A673 (cell line): ENCODE results near the gene MYEOV. TPM values are rescaled to one million over a fixed set of nuclear protein-coding genes. Genes with fewer than 3 reads are reported as not detected.

Experiments
- BruUV-seq: library from RNA; stranded (reverse); fragments of 400-500 nt; replicated peaks from 2 replicates; lab custom pipeline; 2021; lab: Mats Ljungman, UMichigan
- CTCF ChIA-PET: fragments of 300-600 bp; sonication (Branson Sonifier 250); formaldehyde crosslinking; loops from one replicate; lab custom pipeline; 2022; ENCODE audit warnings: antibody characterized with exemption; lab: Charles Lee
- POLR2A ChIA-PET: fragments of 300-600 bp; sonication (Branson Sonifier 250); formaldehyde crosslinking; loops from one replicate; lab custom pipeline; 2022; ENCODE audit warnings: antibody characterized with exemption; ENCODE audit not compliant: low non-redundant PET; lab: Charles Lee
- DNase-seq: peaks from one replicate; pipeline ENCODE4 v3.0.0-alpha.2; 2015; ENCODE audit warnings: low spot score
- H3K27ac ChIP-seq: fragments of 200-600 bp; sonication (generic); 2 replicates; pipeline ENCODE4 v1.5.1; 2016; ENCODE audit warnings: mixed run types, low read depth, mild to moderate bottlenecking, mixed read lengths, antibody characterized with exemption, low read length; ENCODE audit not compliant: poor library complexity, severe bottlenecking
- H3K27me3 ChIP-seq: fragments of 200-600 bp; sonication (generic); replicated peaks from 2 replicates; pipeline ENCODE4 v1.6.1; 2017; ENCODE audit warnings: mixed run types, low read depth, mild to moderate bottlenecking, mixed read lengths, antibody characterized with exemption, low read length; ENCODE audit not compliant: insufficient read depth, poor library complexity
- H3K36me3 ChIP-seq: fragments of 200-600 bp; sonication (generic); 2 replicates; pipeline ENCODE4 v1.6.1; 2016; ENCODE audit warnings: mixed run types, mild to moderate bottlenecking, mixed read lengths, antibody characterized with exemption, low read length; ENCODE audit not compliant: insufficient read depth, poor library complexity, severe bottlenecking
- H3K4me1 ChIP-seq: fragments of 200-600 bp; sonication (generic); 2 replicates; pipeline ENCODE4 v1.6.1; 2017; ENCODE audit warnings: mixed run types, mild to moderate bottlenecking, mixed read lengths, antibody characterized with exemption, low read length; ENCODE audit not compliant: insufficient read depth, poor library complexity, severe bottlenecking
- H3K4me3 ChIP-seq: fragments of 200-600 bp; sonication (generic); 2 replicates; pipeline ENCODE4 v1.5.1; 2016; ENCODE audit warnings: low read depth, mixed run types, mild to moderate bottlenecking, mixed read lengths, low read length; ENCODE audit not compliant: poor library complexity, severe bottlenecking
- H3K9me3 ChIP-seq: fragments of 200-600 bp; sonication (generic); 2 replicates; pipeline ENCODE4 v1.6.1; 2016; ENCODE audit warnings: mixed run types, low read depth, mild to moderate bottlenecking, mixed read lengths, antibody characterized with exemption, low read length; ENCODE audit not compliant: poor library complexity, severe bottlenecking
- EZH2 ChIP-seq: fragments of 200-600 bp; sonication (generic); IDR thresholded peaks from 2 replicates; pipeline ENCODE4 v1.6.1; 2017; ENCODE audit warnings: borderline replicate concordance, low read depth, mild to moderate bottlenecking, mixed read lengths, antibody characterized with exemption, low read length; ENCODE audit not compliant: poor library complexity, severe bottlenecking
- intact Hi-C: fragments of 100-400 bp; cut with micrococcal nuclease; formaldehyde crosslinking; loops from one replicate; pipeline ENCODE4 v1.10.0; 2022; ENCODE audit not compliant: unreplicated experiment
- total RNA-seq: library from RNA; stranded (reverse); gene quantifications from 2 replicates; pipeline ENCODE4 v1.2.3, GENCODE V29; 2021
- TF ChIP-seq, protein P1 (sequence below): fragments of 300-800, 200-600 bp; sonication (generic); conservative IDR thresholded peaks from 2 replicates; pipeline ENCODE4 v1.5.1; 2017; ENCODE audit warnings: low read depth, mild to moderate bottlenecking, antibody characterized with exemption, low read length, moderate library complexity, mixed read lengths

Gene MYEOV
- total RNA-seq, 1 experiment from 2014 or later = 174 TPM

DNA sequence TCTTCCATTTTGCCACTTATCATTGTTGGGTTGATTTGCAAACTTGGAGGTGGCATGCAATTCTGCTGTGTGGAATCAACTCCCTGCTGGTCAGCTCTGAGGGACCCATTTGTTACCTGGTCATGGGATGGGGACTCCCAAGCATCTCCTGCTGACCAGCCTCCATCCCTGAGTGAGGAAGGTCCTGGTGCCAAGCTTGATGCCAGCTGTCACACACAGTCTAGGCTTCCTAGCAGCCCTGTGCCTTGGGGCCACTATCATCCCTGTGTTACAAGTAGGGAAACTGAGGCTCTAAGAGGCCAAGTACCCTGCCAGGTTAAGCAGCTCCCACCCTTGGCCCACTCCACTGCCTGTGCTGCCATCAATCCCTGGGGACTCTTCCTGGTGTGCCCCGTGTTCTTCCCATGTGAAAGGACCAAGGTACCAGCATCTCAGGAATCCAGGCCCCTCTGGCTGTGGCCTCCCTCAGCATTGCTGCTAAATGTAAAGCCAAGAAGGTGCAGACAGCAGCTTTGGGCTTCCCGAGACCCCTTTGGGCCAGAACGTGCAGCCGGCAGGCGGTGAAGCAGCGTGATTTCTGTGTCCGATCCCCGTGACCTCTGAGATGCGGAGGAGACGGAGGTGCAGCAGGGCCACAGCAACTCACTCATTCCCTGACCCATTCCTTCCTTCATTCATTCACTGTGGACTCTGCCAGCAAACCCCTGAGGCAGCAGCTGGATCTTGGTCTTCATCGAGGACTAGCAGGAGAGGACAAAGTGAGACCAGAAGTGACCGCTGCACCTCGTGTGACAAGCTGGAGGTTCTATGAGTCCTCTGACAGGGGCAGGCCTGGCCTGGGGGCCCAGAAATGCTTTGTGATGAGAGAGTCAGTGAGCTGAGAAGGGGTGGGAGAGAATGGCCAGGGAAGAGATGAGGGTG lies 49.7 kb downstream of the MYEOV start:
- Histone ChIP-seq H3K4me1 (peaks cover 22% of the 10 kb centered on the region), H3K9me3 (peaks cover 14% of the 10 kb centered on the region), H3K4me3 (no peak overlapping the region), H3K27ac (no peak overlapping the region), H3K36me3 (peaks cover 69% of the 10 kb centered on the region), H3K27me3 (no peaks in the 10 kb centered on the region)
- TF ChIP-seq EZH2 = no peak
- TF ChIP-seq, protein P1, sequence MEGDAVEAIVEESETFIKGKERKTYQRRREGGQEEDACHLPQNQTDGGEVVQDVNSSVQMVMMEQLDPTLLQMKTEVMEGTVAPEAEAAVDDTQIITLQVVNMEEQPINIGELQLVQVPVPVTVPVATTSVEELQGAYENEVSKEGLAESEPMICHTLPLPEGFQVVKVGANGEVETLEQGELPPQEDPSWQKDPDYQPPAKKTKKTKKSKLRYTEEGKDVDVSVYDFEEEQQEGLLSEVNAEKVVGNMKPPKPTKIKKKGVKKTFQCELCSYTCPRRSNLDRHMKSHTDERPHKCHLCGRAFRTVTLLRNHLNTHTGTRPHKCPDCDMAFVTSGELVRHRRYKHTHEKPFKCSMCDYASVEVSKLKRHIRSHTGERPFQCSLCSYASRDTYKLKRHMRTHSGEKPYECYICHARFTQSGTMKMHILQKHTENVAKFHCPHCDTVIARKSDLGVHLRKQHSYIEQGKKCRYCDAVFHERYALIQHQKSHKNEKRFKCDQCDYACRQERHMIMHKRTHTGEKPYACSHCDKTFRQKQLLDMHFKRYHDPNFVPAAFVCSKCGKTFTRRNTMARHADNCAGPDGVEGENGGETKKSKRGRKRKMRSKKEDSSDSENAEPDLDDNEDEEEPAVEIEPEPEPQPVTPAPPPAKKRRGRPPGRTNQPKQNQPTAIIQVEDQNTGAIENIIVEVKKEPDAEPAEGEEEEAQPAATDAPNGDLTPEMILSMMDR = no peak
- ChIA-PET CTCF (no interaction called here), POLR2A (interaction anchor here (0.6 kb wide), 1 partner anchor 32 kb away, joined by 4 read pairs; no protein-coding TSS in a partner anchor)
- BruUV-seq = no TSS peak
- intact Hi-C loops = no loop called here
- DNase-seq = no peak

DNA sequence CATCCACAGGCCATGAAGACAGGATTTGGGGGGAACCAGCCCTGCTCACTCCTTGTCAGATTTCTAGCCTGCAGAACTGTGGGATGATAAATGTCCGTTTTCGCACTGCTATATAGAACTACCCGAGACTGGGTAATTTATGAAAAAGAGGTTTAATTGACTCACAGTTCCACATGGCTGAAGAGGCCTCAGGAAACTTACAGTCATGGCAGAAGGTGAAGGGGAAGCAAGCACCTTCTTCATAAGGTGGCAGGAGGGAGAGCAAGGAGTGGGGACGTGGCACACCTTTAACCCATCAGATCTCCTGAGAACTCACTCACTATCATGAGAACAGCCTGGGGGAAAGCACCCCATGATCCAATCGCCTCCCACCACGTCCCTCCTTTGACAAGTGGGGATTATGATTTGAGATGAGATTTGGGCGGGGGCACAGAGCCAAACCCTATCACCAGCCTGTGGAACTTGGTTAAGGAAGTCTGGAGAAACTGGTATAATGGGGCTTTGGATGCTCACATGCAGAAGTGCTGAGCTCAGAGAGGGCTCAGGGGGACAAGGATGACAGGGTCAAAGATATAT lies 50.7 kb downstream of the MYEOV start:
- CTCF ChIA-PET = no interaction called here
- Histone ChIP-seq H3K4me3 (no peak overlapping the region), H3K9me3 (peaks cover 9% of the 10 kb centered on the region), H3K4me1 (peaks cover 32% of the 10 kb centered on the region), H3K27me3 (no peaks in the 10 kb centered on the region), H3K36me3 (peaks cover 63% of the 10 kb centered on the region), H3K27ac (no peak overlapping the region)
- intact Hi-C loops = no loop called here
- DNase-seq = peak; percentile 50
- TF ChIP-seq EZH2 = no peak
- TF ChIP-seq, protein P1 = no peak
- POLR2A ChIA-PET = no interaction called here
- BruUV-seq = no TSS peak

Other genes starting within 250 kb of the MYEOV start
- 28.9 and 29.9 TPM in 2 replicates for gene TPCN2, start 245.2 kb upstream of the MYEOV start, total RNA-seq
- gene SMIM38, start 138.2 kb upstream of the MYEOV start, total RNA-seq = 0.59 and 0.88 TPM in 2 replicates
- gene LINC01488, start 187.5 kb downstream of the MYEOV start, total RNA-seq = not detected in 2 replicates